Kidney (tissue), 14 donors: ENCODE measurements around the gene ZNF365. TPM values are rescaled to one million over a fixed set of nuclear protein-coding genes. Genes with fewer than 3 reads are reported as not detected.

Source experiments
- DNase-seq, 5 donors: peaks; one replicate each; pipeline ENCODE4 v3.0.0-alpha.2; 2013 to 2020
- FAIRE-seq: peaks from 2 replicates; lab custom pipeline; 2012; peaks lifted over from hg19 to GRCh38; lab: Jason Lieb, UNC
- H3K27ac ChIP-seq, 2 donors: one replicate each; pipeline ENCODE4 v1.7.0; 2013; ENCODE audit warnings: low read depth in 2 of 2, low read length in 2 of 2, inconsistent platforms in 1 of 2
- H3K27me3 ChIP-seq: one replicate; pipeline ENCODE4 v1.7.1; 2013; ENCODE audit warnings: low read length, inconsistent platforms; ENCODE audit not compliant: control insufficient read depth, insufficient read depth
- H3K36me3 ChIP-seq, 3 donors: one replicate each; pipeline versions ENCODE4 v1.7.0 to v1.7.1; 2013; ENCODE audit warnings: low read length in 3 of 3, control low read depth in 1 of 3, inconsistent platforms in 1 of 3; ENCODE audit not compliant: insufficient read depth in 3 of 3, control insufficient read depth in 2 of 3
- H3K4me1 ChIP-seq, 3 donors: one replicate each; pipeline versions ENCODE4 v1.7.0 to v1.7.1; 2013; ENCODE audit warnings: low read length in 3 of 3, inconsistent platforms in 1 of 3, low read depth in 1 of 3; ENCODE audit not compliant: control insufficient read depth in 2 of 3, insufficient read depth in 2 of 3
- H3K4me3 ChIP-seq, 3 donors: one replicate each; pipeline versions ENCODE4 v1.7.0 to v1.8.1; 2013; ENCODE audit warnings: low read length in 3 of 3, control low read depth in 1 of 3, inconsistent platforms in 1 of 3
- H3K9ac ChIP-seq, 3 donors: one replicate each; pipeline versions ENCODE4 v1.7.0 to v1.7.1; 2013; ENCODE audit warnings: low read length in 3 of 3, control low read depth in 1 of 3, inconsistent platforms in 1 of 3
- H3K9me3 ChIP-seq, 3 donors: one replicate each; pipeline versions ENCODE4 v1.7.0 to v1.7.1; 2013; ENCODE audit warnings: low read length in 3 of 3, control low read depth in 1 of 3, inconsistent platforms in 1 of 3; ENCODE audit not compliant: control insufficient read depth in 2 of 3, insufficient read depth in 1 of 3
- intact Hi-C: fragments of 100-400 bp; cut with DNase I; formaldehyde crosslinking; loops from one replicate; pipeline ENCODE4 v1.11.1; 2022
- polyA plus RNA-seq: library from polyadenylated mRNA; stranded (reverse); fragments of 350-450 nt; fragmentation: Illumina TruSeq; extraction: RNeasy Lipid Tissue Mini Kit (QIAGEN cat#74804); gene quantifications from one replicate; pipeline ENCODE4 v1.2.3, GENCODE V29; 2014; ENCODE audit warnings: low read depth, low replicate concordance; ENCODE audit not compliant: insufficient read depth
- total RNA-seq: library from RNA; stranded (reverse); fragmentation: NEBNext Ultra II Directional; extraction: Animal tissue kit (Norgen Biotek cat#: 25700); gene quantifications from one replicate; pipeline ENCODE4 v1.2.1, GENCODE V29; 2021
- TF ChIP-seq, protein P1 (sequence below): IDR thresholded peaks from 3 replicates; pipeline ENCODE4 v1.5.1; 2012; ENCODE audit warnings: mild to moderate bottlenecking, moderate library complexity, borderline replicate concordance; ENCODE audit not compliant: insufficient read depth; ENCODE audit errors: extremely low read depth
- donor health status: control.
- donor health status: control.
- donor health status: control.
- donor health status: control.
- donor health status: control.
- donor health status: DM: yes; HTN: yes; CAD: no.
- donor health status: Normal renal cell carcinoma (clear cell type).

ZNF365 gene
- total and polyA plus RNA-seq, 2 donors from 2014 or later, result 0.54 to 1.0 TPM

DNA sequence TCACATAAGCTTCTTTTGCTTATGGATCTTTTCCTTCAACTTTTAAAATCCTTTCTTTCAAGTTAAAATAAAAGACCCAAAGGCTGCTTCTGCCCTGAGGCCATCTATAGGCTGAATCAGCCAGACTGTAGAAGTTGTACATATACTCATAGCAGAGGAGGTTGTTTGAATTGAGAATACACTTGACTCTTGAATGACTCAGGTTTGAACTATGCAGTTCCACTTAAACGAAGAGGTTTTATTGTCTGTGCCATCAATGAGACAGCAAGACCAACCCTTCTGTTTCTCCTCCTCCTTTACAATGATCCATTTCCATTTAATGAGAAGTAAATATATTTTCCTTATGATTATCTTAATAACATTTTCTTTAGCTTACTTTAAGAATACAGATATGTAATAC, 5.8 kb downstream of the ZNF365 start:
- H3K9me3 ChIP-seq, result no peaks in the 10 kb centered on the region
- H3K27ac ChIP-seq, result no peak overlapping the region
- H3K36me3 ChIP-seq, result no peaks in the 10 kb centered on the region
- TF ChIP-seq, protein P1, sequence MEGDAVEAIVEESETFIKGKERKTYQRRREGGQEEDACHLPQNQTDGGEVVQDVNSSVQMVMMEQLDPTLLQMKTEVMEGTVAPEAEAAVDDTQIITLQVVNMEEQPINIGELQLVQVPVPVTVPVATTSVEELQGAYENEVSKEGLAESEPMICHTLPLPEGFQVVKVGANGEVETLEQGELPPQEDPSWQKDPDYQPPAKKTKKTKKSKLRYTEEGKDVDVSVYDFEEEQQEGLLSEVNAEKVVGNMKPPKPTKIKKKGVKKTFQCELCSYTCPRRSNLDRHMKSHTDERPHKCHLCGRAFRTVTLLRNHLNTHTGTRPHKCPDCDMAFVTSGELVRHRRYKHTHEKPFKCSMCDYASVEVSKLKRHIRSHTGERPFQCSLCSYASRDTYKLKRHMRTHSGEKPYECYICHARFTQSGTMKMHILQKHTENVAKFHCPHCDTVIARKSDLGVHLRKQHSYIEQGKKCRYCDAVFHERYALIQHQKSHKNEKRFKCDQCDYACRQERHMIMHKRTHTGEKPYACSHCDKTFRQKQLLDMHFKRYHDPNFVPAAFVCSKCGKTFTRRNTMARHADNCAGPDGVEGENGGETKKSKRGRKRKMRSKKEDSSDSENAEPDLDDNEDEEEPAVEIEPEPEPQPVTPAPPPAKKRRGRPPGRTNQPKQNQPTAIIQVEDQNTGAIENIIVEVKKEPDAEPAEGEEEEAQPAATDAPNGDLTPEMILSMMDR, result no peak
- H3K4me1 ChIP-seq, result no peaks in the 10 kb centered on the region
- FAIRE-seq (no peak), DNase-seq (no peak)
- intact Hi-C loops, result no loop called here
- no peak overlapping the region for H3K9ac ChIP-seq
- no peaks in the 10 kb centered on the region for H3K27me3 ChIP-seq
- H3K4me3 ChIP-seq, result no peak overlapping the region

DNA sequence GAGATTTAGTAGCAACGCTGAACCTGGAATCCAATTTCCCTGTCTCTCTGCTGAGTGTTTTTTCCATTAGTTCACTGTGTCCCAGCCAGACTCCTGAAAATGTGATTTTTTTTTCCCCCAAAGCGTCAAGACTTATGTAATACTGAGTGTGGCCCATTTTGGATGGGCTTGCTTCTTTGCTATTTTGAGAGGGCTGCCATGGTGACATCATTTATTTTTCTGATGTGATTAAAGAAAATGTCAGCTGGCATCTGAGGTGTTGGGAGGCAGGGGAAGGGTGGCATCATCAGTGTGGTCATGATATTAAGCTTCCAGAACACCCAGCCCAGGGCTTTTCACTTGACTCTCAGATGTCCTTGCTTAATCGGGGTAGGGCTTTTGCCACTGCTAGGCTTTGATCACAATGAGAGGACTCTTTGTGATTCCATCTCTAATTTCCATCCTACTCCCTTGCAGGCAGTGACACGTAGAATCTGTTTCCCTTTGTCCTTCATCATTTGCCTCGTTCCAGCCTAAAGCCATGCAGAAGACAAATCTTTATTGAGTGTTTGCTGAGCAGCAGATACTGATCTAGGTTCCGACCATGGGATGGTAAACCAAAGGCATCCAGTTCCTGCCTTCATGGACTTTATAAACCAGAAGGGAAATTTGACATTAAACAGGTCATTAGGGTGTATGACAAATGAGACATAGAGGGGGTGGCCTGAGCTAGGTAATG, 7.4 kb downstream of the ZNF365 start:
- intact Hi-C loops, result no loop called here
- H3K9ac ChIP-seq, result no peak overlapping the region
- no peaks in the 10 kb centered on the region for H3K27me3 ChIP-seq
- H3K4me1 ChIP-seq, result no peaks in the 10 kb centered on the region
- no peak overlapping the region for H3K27ac ChIP-seq
- no peaks in the 10 kb centered on the region for H3K9me3 ChIP-seq
- no peak overlapping the region for H3K4me3 ChIP-seq
- FAIRE-seq (no peak), DNase-seq (no peak)
- H3K36me3 ChIP-seq, result no peaks in the 10 kb centered on the region
- TF ChIP-seq, protein P1, result no peak

DNA sequence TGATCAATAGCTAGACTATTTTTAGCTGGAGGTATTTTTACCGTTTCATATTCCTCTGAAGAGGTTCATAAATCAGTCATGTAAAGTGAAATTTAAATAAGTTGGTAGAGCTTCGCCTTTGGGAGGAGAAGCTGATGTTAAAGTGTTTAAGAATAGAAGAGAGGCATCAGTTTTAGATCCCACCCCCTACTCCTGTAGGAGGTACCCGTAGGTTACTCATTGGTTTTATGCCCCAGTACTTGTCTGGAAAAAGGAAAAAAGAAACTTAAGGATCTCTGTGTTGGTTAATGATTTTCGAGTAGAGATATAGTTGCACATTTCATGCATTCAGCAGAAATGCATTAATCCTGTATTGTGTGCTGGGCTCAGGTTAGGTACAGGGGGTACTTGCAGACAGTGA, 8.7 kb downstream of the ZNF365 start:
- Histone ChIP-seq H3K27ac (no peak overlapping the region), H3K4me3 (no peak overlapping the region), H3K4me1 (no peaks in the 10 kb centered on the region), H3K9me3 (no peaks in the 10 kb centered on the region), H3K36me3 (no peaks in the 10 kb centered on the region), H3K27me3 (no peaks in the 10 kb centered on the region), H3K9ac (no peak overlapping the region)
- no peak for DNase-seq
- no peak for FAIRE-seq
- intact Hi-C loops, result no loop called here
- TF ChIP-seq, protein P1, result no peak
